Effector memory CD4-positive, alpha-beta T cell (primary cell): ENCODE measurements around the gene STARD4.

ENCODE experiments used
- DNase-seq, 3 donors: peaks; one replicate each; pipeline ENCODE4 v3.0.0-alpha.2; 2020
- H3K27ac ChIP-seq: 2 replicates; pipeline ENCODE4 v1.7.0; 2013; ENCODE audit warnings: mild to moderate bottlenecking, low read length, moderate library complexity; ENCODE audit not compliant: insufficient read depth, poor library complexity, severe bottlenecking
- H3K27me3 ChIP-seq: replicated peaks from 2 replicates; pipeline ENCODE4 v1.7.0; 2013; ENCODE audit warnings: mild to moderate bottlenecking, low read length; ENCODE audit not compliant: insufficient read depth, control insufficient read depth, poor library complexity, severe bottlenecking
- H3K36me3 ChIP-seq: 2 replicates; pipeline ENCODE4 v1.7.0; 2013; ENCODE audit warnings: mild to moderate bottlenecking, low read length, moderate library complexity; ENCODE audit not compliant: control insufficient read depth, insufficient read depth
- H3K4me1 ChIP-seq: 2 replicates; pipeline ENCODE4 v1.7.0; 2013; ENCODE audit warnings: low read length, mild to moderate bottlenecking; ENCODE audit not compliant: control insufficient read depth, insufficient read depth, poor library complexity, severe bottlenecking
- H3K4me3 ChIP-seq: 2 replicates; pipeline ENCODE4 v1.7.0; 2013; ENCODE audit warnings: low read length, low read depth, mild to moderate bottlenecking; ENCODE audit not compliant: insufficient read depth, poor library complexity, severe bottlenecking
- H3K9me3 ChIP-seq: 2 replicates; pipeline ENCODE4 v1.7.0; 2013; ENCODE audit warnings: mild to moderate bottlenecking, low read length, moderate library complexity; ENCODE audit not compliant: control insufficient read depth

The STARD4 gene

GRCh38 chr5:111454198-111454622 lies 58.1 kb downstream of the STARD4 start:
- H3K27ac ChIP-seq = no peak overlapping the region
- peaks cover 34% of the 10 kb centered on the region for H3K36me3 ChIP-seq
- H3K4me3 ChIP-seq = no peak overlapping the region
- no peaks in the 10 kb centered on the region for H3K4me1 ChIP-seq
- no peaks in the 10 kb centered on the region for H3K9me3 ChIP-seq
- no peaks in the 10 kb centered on the region for H3K27me3 ChIP-seq
- DNase-seq = no peak

DNA sequence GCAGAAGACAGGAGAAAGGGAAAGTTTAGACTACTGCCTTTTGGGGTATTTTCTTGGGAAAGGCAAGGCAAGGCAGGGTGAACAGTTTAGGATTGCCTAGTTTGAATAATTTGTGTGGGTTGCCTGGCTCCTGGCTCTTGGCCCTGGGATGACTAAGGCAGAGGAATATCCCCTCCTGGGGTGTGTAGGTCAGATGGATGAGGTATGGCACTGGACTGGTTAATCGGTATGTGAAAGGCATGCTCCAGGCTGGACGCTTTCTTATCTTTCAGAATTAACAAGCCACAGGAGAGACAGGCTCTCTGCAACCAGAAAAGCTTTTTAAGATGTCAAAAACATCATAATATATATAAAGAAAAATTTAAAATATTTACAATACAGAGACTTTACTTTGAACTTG lies 58.6 kb downstream of the STARD4 start:
- no peaks in the 10 kb centered on the region for H3K27me3 ChIP-seq
- no peaks in the 10 kb centered on the region for H3K4me1 ChIP-seq
- DNase-seq = no peak
- H3K4me3 ChIP-seq = no peak overlapping the region
- no peak overlapping the region for H3K27ac ChIP-seq
- no peaks in the 10 kb centered on the region for H3K9me3 ChIP-seq
- peaks cover 38% of the 10 kb centered on the region for H3K36me3 ChIP-seq

GRCh38 chr5:111453295-111453694 lies 59.0 kb downstream of the STARD4 start:
- Histone ChIP-seq H3K27ac (no peak overlapping the region), H3K36me3 (peaks cover 39% of the 10 kb centered on the region), H3K4me1 (no peaks in the 10 kb centered on the region)

GRCh38 chr5:111447822-111448221 lies 64.5 kb downstream of the STARD4 start:
- DNase-seq = no peak
- Histone ChIP-seq H3K4me3 (no peak overlapping the region), H3K4me1 (no peaks in the 10 kb centered on the region), H3K27me3 (no peaks in the 10 kb centered on the region), H3K9me3 (no peaks in the 10 kb centered on the region), H3K36me3 (peaks cover 49% of the 10 kb centered on the region), H3K27ac (no peak overlapping the region)

More at GRCh38 chr5:111453295-111453694, 59.0 kb downstream of the STARD4 start:
- Histone ChIP-seq H3K4me3 (no peak overlapping the region), H3K27me3 (no peaks in the 10 kb centered on the region), H3K9me3 (no peaks in the 10 kb centered on the region)
- DNase-seq = no peak

DNA sequence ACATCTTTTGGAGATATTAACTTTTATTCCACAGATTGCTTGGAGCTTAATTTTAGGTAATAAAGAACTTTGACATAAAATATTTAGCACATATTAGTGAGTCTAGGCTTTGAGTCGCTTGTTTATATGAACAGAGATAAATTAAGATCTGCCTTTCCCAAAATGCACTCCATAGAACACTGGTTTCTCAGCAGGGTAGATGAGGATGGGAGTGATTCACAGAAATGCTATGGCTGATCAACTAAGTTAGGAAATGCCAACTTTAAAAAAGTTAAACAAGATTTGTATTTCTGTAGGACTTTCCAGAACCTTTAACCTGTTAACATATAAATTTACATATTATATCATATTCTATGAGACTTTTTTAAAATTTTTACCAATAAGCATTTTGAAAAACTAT lies 65.2 kb downstream of the STARD4 start:
- H3K9me3 ChIP-seq = no peaks in the 10 kb centered on the region
- H3K27ac ChIP-seq = no peak overlapping the region
- H3K4me1 ChIP-seq = no peaks in the 10 kb centered on the region
- H3K36me3 ChIP-seq = peaks cover 48% of the 10 kb centered on the region
- H3K4me3 ChIP-seq = no peak overlapping the region
- no peak for DNase-seq
- H3K27me3 ChIP-seq = no peaks in the 10 kb centered on the region
